ENCODE results near the gene FAM227B. TPM values are rescaled to one million over a fixed set of nuclear protein-coding genes. Genes with fewer than 3 reads are reported as not detected.

Gene FAM227B
- total RNA-seq, 1 experiment from 2014 or later = 0.98 TPM

DNA sequence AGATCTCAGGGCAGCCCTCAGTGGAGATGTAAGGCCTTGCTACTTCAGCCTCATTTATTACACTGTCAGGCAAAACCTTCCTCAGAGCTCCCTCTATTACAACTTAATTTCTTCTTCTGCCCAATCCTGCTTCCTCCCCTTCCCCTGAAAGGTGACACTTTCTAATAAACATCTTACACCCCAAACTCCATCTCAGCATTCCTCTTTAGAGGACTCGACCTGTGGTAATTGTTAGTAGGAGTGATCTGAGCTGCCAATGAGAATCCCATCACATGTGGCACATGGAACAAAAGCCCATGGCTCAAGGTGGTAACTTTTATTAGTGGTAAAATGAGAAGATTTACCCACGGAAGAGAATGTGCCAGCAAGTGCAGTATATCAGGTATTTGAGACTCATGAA lies 30.1 kb upstream of the FAM227B start:
- Histone ChIP-seq H3K9me3 (ENCODE audit: low read length) (peaks cover 11% of the 10 kb centered on the region; the same call in 1 of the 2 replicates), H3K9ac (ENCODE audit: low read length) (no peak overlapping the region), H3F3A (ENCODE audit: low read length, unreplicated experiment) (no peaks in the 10 kb centered on the region), H3K27ac (ENCODE audit: low read length) (no peak overlapping the region), H3K36me3 (ENCODE audit: low read depth, low read length) (no peaks in the 10 kb centered on the region), H2AFZ (ENCODE audit: low read length) (no peak overlapping the region), H3K27me3 (ENCODE audit: low read length) (no peaks in the 10 kb centered on the region), H3K9me2 (replicated peaks; ENCODE audit: low read length) (no peaks in the 10 kb centered on the region), H3K4me2 (ENCODE audit: low read length) (no peak overlapping the region), H3K79me2 (ENCODE audit: low read length) (no peaks in the 10 kb centered on the region), H3K4me1 (ENCODE audit: insufficient read depth, low read length) (no peaks in the 10 kb centered on the region), H4K20me1 (ENCODE audit: low read length) (no peaks in the 10 kb centered on the region), H3K4me3 (ENCODE audit: low read length) (no peak overlapping the region)
- ChIA-PET POLR2A (ENCODE audit: unreplicated experiment) (no interaction called here), CTCF (no interaction called here)
- TF ChIP-seq EZH2phosphoT487 (IDR thresholded peaks at IDR 0.05; ENCODE audit: borderline replicate concordance, low read length) = no peak
- TF ChIP-seq, protein P1, sequence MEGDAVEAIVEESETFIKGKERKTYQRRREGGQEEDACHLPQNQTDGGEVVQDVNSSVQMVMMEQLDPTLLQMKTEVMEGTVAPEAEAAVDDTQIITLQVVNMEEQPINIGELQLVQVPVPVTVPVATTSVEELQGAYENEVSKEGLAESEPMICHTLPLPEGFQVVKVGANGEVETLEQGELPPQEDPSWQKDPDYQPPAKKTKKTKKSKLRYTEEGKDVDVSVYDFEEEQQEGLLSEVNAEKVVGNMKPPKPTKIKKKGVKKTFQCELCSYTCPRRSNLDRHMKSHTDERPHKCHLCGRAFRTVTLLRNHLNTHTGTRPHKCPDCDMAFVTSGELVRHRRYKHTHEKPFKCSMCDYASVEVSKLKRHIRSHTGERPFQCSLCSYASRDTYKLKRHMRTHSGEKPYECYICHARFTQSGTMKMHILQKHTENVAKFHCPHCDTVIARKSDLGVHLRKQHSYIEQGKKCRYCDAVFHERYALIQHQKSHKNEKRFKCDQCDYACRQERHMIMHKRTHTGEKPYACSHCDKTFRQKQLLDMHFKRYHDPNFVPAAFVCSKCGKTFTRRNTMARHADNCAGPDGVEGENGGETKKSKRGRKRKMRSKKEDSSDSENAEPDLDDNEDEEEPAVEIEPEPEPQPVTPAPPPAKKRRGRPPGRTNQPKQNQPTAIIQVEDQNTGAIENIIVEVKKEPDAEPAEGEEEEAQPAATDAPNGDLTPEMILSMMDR (conservative IDR thresholded peaks at IDR 0.05; ENCODE audit: low read depth, low read length) = no peak
- intact Hi-C loops (cut with micrococcal nuclease) = no loop called here
- no peak for DNase-seq
- BruUV-seq (replicated peaks) = no TSS peak
- no peak for ATAC-seq

DNA sequence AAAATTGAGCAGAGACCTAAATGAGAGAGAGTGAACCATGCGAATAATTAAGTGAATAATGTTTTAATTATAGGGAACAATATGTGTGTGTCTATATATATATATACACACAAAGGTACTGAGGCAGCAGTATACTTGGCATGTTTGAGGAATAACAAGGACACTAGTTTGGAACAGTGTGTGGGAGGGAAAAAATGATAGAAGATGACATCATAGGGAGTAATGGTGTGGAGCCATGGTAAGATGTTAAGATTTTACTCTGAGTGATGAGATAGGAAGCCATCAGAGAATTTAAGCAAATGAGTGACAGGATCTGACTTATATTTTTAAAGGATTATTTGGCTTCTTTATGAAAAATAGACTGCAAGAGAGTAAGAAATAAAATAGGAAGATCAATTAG lies 29.4 kb upstream of the FAM227B start:
- CTCF ChIA-PET = no interaction called here
- BruUV-seq (replicated peaks) = no TSS peak
- intact Hi-C loops (cut with micrococcal nuclease) = no loop called here
- peaks cover 11% of the 10 kb centered on the region; the same call in 1 of the 2 replicates for H3K9me3 ChIP-seq (ENCODE audit: low read length)
- H3K4me1 ChIP-seq (ENCODE audit: insufficient read depth, low read length) = no peaks in the 10 kb centered on the region
- H3F3A ChIP-seq (ENCODE audit: low read length, unreplicated experiment) = no peaks in the 10 kb centered on the region
- H3K4me3 ChIP-seq (ENCODE audit: low read length) = no peak overlapping the region
- no peaks in the 10 kb centered on the region for H3K36me3 ChIP-seq (ENCODE audit: low read depth, low read length)
- ATAC-seq = no peak
- TF ChIP-seq EZH2phosphoT487 (IDR thresholded peaks at IDR 0.05; ENCODE audit: borderline replicate concordance, low read length) (no peak), EZH2 (IDR thresholded peaks at IDR 0.05; ENCODE audit: low read length, unreplicated experiment) (no peak)
- TF ChIP-seq, protein P1 (conservative IDR thresholded peaks at IDR 0.05; ENCODE audit: low read depth, low read length) = no peak
- DNase-seq = no peak
- no peak overlapping the region for H3K4me2 ChIP-seq (ENCODE audit: low read length)
- POLR2A ChIA-PET (ENCODE audit: unreplicated experiment) = no interaction called here
- H3K79me2 ChIP-seq (ENCODE audit: low read length) = no peaks in the 10 kb centered on the region
- H2AFZ ChIP-seq (ENCODE audit: low read length) = no peak overlapping the region
- no peak overlapping the region for H3K9ac ChIP-seq (ENCODE audit: low read length)
- no peaks in the 10 kb centered on the region for H3K27me3 ChIP-seq (ENCODE audit: low read length)
- no peaks in the 10 kb centered on the region for H4K20me1 ChIP-seq (ENCODE audit: low read length)
- H3K27ac ChIP-seq (ENCODE audit: low read length) = no peak overlapping the region
- no peaks in the 10 kb centered on the region for H3K9me2 ChIP-seq (replicated peaks; ENCODE audit: low read length)

DNA sequence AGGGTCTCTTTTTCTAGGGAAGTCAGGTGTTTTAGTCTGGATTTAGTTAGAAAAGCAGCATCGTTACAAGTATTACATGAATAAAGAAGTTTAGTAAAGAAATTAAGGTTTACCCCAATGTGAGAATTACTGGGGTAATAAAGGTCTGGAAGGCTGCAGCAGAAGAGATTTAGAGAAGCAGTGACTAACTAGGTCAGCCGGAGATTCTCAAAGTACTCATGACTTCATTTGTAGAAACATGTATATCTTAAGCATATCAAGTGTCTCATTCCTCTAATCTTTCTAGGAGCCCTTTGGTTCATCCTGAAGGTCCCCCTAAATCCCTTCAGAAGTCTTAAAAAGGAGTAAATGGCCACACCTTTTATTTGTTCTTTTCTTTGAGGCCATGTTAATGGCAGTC lies 26.3 kb upstream of the FAM227B start:
- no TSS peak for BruUV-seq (replicated peaks)
- ChIA-PET POLR2A (ENCODE audit: unreplicated experiment) (no interaction called here), CTCF (no interaction called here)
- H3K4me2 ChIP-seq (ENCODE audit: low read length) = no peak overlapping the region
- no peaks in the 10 kb centered on the region for H3F3A ChIP-seq (ENCODE audit: low read length, unreplicated experiment)
- TF ChIP-seq EZH2phosphoT487 (IDR thresholded peaks at IDR 0.05; ENCODE audit: borderline replicate concordance, low read length) (no peak), EZH2 (IDR thresholded peaks at IDR 0.05; ENCODE audit: low read length, unreplicated experiment) (no peak)
- TF ChIP-seq, protein P1 (conservative IDR thresholded peaks at IDR 0.05; ENCODE audit: low read depth, low read length) = no peak
- intact Hi-C loops (cut with micrococcal nuclease) = no loop called here
- no peaks in the 10 kb centered on the region for H3K9me3 ChIP-seq (ENCODE audit: low read length)
- ATAC-seq (no peak), DNase-seq (no peak)
- no peak overlapping the region for H3K9ac ChIP-seq (ENCODE audit: low read length)
- no peak overlapping the region for H2AFZ ChIP-seq (ENCODE audit: low read length)
- H3K27me3 ChIP-seq (ENCODE audit: low read length) = no peaks in the 10 kb centered on the region
- no peaks in the 10 kb centered on the region for H3K4me1 ChIP-seq (ENCODE audit: insufficient read depth, low read length)
- no peaks in the 10 kb centered on the region; the same call in 1 of the 2 replicates for H3K36me3 ChIP-seq (ENCODE audit: low read depth, low read length)
- no peaks in the 10 kb centered on the region for H3K9me2 ChIP-seq (replicated peaks; ENCODE audit: low read length)
- H3K4me3 ChIP-seq (ENCODE audit: low read length) = no peak overlapping the region
- no peaks in the 10 kb centered on the region for H4K20me1 ChIP-seq (ENCODE audit: low read length)
- H3K27ac ChIP-seq (ENCODE audit: low read length) = no peak overlapping the region
- H3K79me2 ChIP-seq (ENCODE audit: low read length) = no peaks in the 10 kb centered on the region
